Left renal cortex interstitium (tissue), 4 donors: ENCODE measurements around the gene TMEM8B. TPM values are rescaled to one million over a fixed set of nuclear protein-coding genes. Genes with fewer than 3 reads are reported as not detected.
"Not testable (repeated sequence)": the region's sequence is repeated elsewhere in the genome, so short reads cannot be mapped to it uniquely, and the experiment has no call there.

Experiments used
- DNase-seq, 4 donors: peaks; one replicate each; pipeline ENCODE4 v3.0.0-alpha.2; 2013; ENCODE audit warnings: low read depth in 4 of 4, low spot score in 2 of 4, missing footprints in 1 of 4
- polyA plus RNA-seq, 4 donors: library from polyadenylated mRNA; unstranded; fragments of 120-200 nt; gene quantifications; one replicate each; pipeline ENCODE4 v1.2.1, GENCODE V29; 2013; ENCODE audit not compliant: insufficient read length in 4 of 4

TMEM8B gene
- polyA plus RNA-seq, 4 donors: 25.6 to 39.5 (median 29.2) TPM

- DNase-seq: no peak
These were observed 75.3 kb downstream of the TMEM8B start for GRCh38 chr9:35904338-35904737.

DNA sequence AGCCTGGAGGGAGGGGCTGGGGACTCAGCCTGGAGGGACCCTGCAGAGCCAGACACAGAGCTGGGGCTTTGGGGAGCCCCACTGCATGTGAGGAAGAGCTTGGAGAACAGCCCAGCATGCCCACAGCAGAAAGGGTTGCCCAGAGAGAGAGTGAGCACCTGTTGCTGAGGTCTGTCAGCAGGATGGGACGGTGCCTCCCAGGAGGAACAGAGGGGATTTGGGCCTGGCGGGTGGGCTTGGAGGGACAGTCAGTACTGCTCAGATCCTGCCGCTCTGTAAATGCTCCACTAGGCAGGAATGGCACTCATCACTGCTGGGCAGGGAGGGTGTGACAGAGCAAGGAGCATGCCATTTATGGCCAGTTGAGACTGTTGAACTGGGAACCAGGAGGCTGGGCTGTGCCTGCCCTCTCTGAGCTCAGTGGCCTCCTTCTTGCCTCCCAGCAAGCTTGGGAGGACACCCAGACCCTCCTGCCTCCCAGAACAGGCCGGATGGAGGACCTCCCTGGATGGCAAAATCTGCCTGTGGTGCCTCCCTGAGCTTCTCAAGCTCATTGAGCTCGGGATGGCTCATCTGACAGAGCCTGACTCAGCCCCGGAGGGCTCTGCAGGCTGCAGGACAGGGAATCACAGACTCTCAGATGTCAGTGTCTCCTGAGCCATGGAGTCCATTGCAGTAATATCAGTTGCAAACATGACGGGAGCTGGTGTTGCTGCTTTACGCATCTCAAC, 76.2 kb downstream of the TMEM8B start:
- DNase-seq: no peak

DNA sequence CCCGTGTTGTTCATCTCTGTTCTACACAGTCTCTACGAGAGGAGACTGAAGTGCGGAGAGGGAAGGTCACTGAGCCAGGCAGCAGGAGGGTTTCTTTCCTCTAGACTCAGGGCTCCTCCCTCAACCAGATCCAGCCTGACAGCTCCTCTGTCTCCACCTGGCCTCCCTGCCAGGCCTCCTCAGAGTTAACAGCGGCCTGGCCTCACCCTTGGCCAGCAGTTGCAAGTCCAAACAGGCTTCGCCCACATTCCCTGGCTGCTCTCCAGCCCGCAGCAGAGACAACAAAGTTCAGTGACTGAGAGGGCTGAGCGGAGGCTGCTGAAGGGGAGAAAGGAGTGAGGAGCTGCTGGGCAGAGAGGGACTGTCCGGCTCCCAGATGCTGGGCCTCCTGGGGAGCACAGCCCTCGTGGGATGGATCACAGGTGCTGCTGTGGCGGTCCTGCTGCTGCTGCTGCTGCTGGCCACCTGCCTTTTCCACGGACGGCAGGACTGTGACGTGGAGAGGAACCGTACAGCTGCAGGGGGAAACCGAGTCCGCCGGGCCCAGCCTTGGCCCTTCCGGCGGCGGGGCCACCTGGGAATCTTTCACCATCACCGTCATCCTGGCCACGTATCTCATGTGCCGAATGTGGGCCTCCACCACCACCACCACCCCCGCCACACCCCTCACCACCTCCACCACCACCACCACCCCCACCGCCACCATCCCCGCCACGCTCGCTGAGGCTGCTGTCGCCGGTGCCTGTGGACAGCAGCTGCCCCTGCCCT, 77.1 kb downstream of the TMEM8B start, which contains the start of gene HRCT1:
HRCT1 (plus strand) TSS at position 291 of the 768 bp plus-strand sequence; CDS start at position 377, 86 bp downstream.
- DNase-seq: no peak

DNA sequence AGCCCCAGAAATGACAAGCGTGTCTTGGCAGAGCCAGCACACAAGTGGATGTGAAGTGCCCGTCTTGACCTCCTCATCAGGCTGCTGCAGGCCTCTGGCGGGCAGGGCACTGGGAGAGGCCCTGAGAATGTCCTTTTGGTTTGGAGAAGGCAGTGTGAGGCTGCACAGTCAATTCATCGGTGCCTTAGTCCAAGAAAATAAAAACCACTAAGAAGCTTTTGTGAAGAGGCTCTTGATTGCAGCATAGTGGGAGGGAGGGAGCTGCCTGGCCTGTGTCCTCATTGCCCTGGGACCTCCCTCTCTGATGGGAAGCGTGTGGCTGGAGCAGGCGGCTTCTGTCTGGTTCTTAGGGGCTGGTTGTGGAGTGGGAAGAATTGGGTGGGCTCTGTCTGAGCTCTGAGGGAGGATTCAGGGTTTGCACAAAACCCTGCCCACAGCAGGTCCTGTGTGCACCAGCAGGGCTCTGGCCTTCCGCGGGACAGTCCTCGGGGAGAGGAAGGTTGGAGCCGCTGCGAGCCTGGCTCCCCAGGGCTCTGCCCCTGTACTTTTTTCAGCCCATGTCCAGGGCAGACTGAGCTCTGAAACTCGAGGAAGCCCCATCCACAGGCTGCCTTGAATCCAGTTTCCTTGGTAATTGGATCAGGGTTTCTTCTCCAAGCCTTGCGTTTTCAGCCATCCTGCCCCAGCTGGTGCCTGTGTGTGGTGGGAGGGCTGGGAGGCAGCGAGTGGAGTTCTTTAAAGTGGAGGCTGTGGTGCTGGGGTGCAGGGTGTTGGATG, 78.1 kb downstream of the TMEM8B start:
- DNase-seq: no peak

- DNase-seq: peak in 1 of 4 donors; percentile 56
These were observed 78.9 kb downstream of the TMEM8B start for GRCh38 chr9:35907711-35908503.

DNA sequence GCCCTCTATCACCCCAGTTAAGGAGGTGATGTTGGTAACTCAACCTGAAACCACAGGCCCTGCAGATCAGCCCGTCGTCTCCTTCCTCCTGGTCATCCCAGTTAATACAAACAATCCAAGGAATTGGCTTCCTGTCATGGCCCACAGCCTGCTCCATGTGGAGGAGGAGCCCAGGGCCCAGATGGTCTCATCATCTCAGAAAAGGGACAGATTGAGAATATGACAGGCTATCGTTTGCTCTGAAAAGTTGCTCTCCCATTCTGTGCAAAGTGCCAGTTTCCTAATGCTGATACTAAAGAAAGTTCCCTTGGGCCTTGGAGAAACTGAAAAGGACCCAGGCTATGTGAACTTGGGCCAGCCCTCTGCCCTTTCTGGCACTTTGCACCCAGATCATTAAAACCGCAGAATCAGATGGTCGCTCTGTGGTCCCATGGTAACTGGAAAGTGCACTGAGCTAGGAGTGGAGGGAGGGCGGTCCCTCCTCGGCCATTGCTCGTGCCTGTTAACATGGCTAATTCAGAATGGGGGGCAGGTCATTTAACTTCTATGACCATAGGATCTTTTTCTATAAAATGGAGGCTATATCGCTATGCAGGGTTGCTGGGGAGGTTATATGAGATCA, 79.6 kb downstream of the TMEM8B start:
- DNase-seq: no peak

DNA sequence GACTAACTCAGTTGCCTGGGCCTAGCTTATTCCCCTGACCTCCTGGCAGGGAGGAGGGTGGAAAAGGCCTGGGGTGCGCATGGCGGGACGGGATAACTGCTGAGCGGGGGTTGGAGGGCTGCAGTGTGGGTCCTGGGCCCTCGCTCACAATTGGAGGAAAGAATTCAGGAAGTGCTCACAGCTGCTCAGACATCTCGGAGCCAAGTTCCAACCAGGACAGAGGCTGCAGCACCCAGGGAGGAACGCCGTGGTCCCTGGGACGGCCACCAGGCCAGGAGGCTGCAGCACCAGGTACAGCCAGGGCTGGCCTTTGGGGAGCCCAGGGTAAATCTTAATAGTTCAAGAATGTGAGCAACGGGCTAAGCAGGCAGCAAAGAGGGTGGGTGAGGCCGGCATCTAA, 80.2 kb downstream of the TMEM8B start, which contains the start of gene SPAAR:
SPAAR (plus strand) TSS at position 217 of the 400 bp plus-strand sequence. CDS start 974 bp downstream, outside the sequence.
- no peak for DNase-seq

GRCh38 chr9:35909687-35910612, 80.9 kb downstream of the TMEM8B start:
- DNase-seq: no peak

GRCh38 chr9:35910613-35911359, 81.8 kb downstream of the TMEM8B start:
- DNase-seq: no peak

DNA sequence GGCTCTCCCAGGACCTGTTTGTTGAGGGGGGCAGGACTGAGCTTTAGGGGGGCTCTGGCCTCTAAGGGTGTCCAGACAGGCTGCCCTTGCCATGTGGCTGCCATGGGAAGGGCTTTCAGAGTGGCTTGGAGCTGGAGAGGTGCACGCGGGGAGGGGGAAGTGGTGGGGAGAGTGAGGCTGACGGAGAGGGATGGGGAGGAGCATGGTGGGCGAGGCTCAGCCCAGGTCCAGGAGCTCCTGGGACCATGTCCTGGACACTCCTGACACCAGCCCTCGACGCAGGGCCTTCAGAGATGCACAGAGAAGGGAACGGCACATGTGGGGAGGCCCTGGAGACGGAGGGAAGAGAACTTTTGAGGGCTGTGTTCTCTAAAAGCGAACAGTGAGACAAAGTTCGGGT, 82.7 kb downstream of the TMEM8B start:
- DNase-seq: no peak

DNA sequence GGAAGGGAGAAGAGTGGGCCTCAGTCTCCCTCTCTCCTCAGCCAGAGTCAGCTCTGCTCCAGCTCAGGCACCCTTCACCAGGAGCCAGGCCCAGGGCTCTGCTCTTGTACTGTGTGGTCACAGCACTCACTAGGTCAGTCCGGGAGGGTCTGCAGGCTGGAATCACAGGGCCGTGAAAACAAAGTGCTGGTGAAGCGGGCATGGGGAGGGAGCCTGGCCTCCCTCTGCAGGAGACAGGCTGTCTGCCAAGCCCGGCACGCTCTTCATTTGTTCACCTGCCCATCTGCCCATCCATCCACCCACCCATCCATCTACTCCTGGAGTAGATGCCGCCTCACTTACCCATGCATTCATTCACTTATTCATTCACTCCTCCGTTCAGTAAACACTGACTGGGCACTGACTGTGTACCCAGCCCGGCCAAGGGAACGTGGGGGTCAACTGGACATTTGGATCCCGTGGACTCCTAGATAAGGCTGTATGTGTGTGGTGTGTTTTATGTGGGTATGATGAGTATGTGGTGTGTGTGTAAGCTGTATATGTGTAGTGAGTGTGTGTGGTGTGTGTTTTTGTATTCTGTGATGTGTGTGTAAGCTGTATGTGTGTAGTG, 83.9 kb downstream of the TMEM8B start:
- no peak for DNase-seq

DNA sequence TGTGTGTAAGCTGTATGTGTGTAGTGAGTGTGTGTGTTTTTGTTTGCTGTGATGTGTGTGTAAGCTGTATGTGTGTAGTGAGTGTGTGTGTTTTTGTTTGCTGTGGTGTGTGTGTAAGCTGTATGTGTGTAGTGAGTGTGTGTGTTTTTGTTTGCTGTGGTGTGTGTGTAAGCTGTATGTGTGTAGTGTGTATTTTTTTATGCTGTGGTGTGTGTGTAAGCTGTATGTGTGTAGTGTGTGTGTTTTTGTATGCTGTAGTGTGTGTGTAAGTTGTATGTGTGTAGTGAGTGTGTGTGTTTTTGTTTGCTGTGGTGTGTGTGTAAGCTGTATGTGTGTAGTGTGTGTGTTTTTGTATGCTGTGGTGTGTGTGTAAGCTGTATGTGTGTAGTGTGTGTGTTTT, 84.4 kb downstream of the TMEM8B start:
- not testable (repeated sequence) for DNase-seq

DNA sequence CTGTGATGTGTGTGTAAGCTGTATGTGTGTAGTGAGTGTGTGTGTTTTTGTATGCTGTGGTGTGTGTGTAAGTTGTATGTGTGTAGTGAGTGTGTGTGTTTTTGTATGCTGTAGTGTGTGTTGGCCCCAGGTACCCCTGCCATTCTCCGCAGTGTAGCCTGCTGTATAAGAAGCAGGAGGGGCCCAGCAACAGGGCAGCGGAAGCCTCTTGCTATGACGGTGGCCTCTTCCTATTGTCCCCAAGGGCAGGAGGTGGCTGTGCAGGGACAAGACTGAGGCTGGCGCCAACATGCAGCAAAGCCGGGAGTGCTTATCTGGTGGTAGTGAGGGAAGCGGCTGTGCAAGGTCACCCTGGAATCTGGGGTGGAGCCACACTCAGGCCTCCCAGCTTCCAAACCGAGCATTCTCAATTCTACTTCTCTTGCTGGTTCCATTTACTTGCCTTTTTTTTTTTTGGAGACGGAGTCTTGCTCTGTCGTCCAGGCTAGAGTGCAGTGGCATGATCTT, 85.3 kb downstream of the TMEM8B start:
- DNase-seq: no peak
